Measurements from ENCODE around the gene TMPRSS3. TPM values are rescaled to one million over a fixed set of nuclear protein-coding genes. Genes with fewer than 3 reads are reported as not detected.

The TMPRSS3 gene
- 10 to 100 TPM; 10.9 to 11.5 TPM for total RNA-seq

DNA sequence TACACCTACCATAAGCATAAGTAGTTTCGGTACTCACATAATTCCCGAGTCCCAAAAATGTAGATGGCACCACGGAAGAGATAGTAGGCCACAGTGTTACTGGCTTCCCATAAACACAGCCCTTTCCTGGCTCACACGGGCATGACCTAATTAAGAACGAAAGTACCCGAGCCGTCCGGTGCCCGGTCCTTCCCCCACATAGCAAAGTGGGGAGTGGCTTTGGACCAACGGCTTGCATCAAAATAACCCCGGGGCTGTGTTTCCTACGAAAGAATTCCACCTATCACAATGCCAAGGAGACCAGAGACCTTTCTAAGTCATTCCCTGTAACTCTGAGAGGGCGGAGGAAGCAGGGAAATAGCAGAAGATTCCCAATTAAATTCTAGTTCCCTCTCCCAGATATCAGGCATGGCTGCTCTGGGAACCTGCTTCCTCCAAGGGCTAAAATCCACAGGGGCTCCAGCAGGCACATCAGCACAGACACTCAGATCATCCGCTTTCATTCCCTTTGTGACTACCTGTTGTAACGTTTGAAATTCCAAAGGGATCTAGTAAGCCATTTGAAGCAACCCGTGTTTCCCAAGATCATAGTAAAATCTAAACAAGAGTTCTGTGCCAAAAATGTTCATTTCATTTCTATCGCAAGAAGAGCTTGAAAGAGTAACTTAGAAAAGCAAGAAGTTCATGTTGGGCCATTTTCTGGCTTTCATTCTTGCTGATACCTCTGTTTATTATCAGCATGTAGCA, at the start of gene TMPRSS3:
Gene TMPRSS3, minus strand, starts transcription at position 148 of the 747 bp plus-strand sequence. CDS start 635 bp downstream, outside the sequence.
- CTCF ChIA-PET, result no interaction called here
- DNase-seq, result no peak
- H3K27me3 Mint-ChIP-seq (ENCODE audit: low read depth), result no peaks in the 10 kb centered on the region
- peaks cover 2% of the 10 kb centered on the region for H3K36me3 Mint-ChIP-seq (ENCODE audit: low read depth)
- H3K4me3 Mint-ChIP-seq, result no peak within 1 kb of the TSS
- intact Hi-C loops (cut with micrococcal nuclease), result no loop called here
- H3K4me1 Mint-ChIP-seq (ENCODE audit: low read depth), result peaks cover 54% of the 10 kb centered on the region
- H3K27ac Mint-ChIP-seq, result no peak within 1 kb of the TSS
- H3K9me3 Mint-ChIP-seq, result no peaks in the 10 kb centered on the region

DNA sequence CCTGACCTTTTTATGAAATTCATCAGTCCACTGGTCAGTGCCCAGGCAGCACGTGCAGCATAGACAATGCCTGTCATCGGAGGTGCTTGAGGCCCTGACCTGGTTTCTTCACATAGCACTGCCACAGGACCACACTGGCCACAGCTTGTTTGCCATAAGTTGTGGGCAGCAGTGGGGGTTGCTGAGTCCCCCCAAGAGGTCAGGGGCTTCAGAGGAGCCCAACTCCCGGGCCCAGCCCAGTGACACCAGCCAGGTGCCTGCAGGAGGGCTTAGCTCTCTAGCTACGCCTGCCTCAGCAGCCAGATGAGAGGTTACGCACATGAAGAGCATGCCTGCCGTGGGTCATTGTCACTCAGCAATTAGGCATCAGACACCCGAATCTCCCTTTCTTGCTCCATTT, 49.5 kb upstream of the TMPRSS3 start:
- H3K36me3 Mint-ChIP-seq (ENCODE audit: low read depth), result peaks cover 15% of the 10 kb centered on the region
- no peaks in the 10 kb centered on the region for H3K27me3 Mint-ChIP-seq (ENCODE audit: low read depth)
- no peaks in the 10 kb centered on the region for H3K9me3 Mint-ChIP-seq
- H3K27ac Mint-ChIP-seq, result no peak overlapping the region
- CTCF ChIA-PET, result interaction anchor here (1.0 to 2.3 kb wide), 4 partner anchors 18 to 109 kb away, joined by 3 to 9 read pairs (median 4); no protein-coding TSS in a partner anchor
- intact Hi-C loops (cut with micrococcal nuclease), result no loop called here
- peaks cover 28% of the 10 kb centered on the region for H3K4me1 Mint-ChIP-seq (ENCODE audit: low read depth)
- DNase-seq, result no peak
- H3K4me3 Mint-ChIP-seq, result no peak overlapping the region

DNA sequence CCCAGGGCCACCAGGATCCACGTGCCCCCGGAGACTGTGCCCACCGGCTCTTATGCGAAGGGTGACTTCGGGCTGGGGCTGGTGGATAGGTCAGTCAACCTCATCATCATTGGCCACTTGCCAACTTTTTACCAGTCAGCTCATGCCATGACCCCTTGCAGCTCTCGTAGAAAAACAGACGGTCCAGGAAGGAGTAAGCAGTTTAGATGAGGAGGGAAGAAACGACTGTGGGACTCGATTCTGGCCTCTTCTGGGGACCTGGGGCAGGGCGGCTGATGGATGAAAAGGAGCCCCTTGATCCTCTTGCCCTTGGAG, 48.9 kb upstream of the TMPRSS3 start:
- CTCF ChIA-PET, result interaction anchor here (1.0 to 2.3 kb wide), 4 partner anchors 19 to 109 kb away, joined by 3 to 9 read pairs (median 5); no protein-coding TSS in a partner anchor
- Mint-ChIP-seq H3K36me3 (ENCODE audit: low read depth) (peaks cover 19% of the 10 kb centered on the region), H3K4me1 (ENCODE audit: low read depth) (peaks cover 28% of the 10 kb centered on the region), H3K4me3 (no peak overlapping the region), H3K9me3 (no peaks in the 10 kb centered on the region), H3K27me3 (ENCODE audit: low read depth) (no peaks in the 10 kb centered on the region), H3K27ac (no peak overlapping the region)
- no peak for DNase-seq
- intact Hi-C loops (cut with micrococcal nuclease), result no loop called here

DNA sequence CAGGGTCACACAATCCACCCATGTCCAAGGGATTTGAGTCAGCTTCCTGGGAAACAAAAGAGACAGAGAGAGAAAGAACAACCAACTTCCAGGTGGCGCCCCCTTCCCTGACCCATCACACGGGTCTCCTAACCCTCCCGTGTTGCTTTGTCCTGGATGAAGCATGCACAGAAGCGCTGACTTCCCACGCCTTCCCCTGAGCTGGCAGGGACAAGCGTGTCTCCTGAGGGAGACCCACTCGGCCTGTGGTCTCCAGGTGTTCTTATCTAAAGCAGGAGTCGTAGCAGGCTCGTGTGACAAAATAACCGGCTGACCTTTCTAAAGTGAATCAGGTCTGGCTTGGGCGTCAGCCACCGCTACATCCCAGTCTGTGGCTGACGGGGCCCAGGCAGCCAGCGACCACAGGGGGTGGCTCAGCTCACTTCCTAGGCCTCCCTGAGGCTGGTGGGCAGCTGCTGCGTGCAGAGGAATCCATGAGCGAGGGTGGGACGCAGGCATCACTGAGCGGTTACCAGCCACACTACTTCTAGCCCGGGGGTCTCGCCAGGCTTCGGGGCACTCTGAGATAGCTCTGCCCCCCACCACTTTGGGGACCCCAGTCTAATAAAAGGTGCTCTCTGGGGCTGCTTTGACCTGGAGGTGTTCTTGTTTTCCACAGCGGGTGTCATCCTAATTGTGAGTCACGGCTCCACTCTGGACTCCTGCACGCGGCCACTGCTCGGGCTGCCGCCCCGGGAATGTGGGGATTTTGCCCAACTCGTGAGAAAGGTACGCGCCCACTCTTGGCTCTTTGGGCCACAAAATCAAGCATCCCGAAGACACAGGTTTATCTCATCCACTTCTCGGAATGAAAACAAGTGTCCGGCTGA, 48.3 kb upstream of the TMPRSS3 start:
- DNase-seq, result no peak
- CTCF ChIA-PET, result interaction anchor here (1.0 to 1.2 kb wide), 2 partner anchors 19 to 106 kb away, joined by 3 to 4 read pairs; no protein-coding TSS in a partner anchor
- H3K4me1 Mint-ChIP-seq (ENCODE audit: low read depth), result peaks cover 32% of the 10 kb centered on the region
- intact Hi-C loops (cut with micrococcal nuclease), result no loop called here
- H3K9me3 Mint-ChIP-seq, result no peaks in the 10 kb centered on the region
- H3K4me3 Mint-ChIP-seq, result no peak overlapping the region
- peaks cover 25% of the 10 kb centered on the region for H3K36me3 Mint-ChIP-seq (ENCODE audit: low read depth)
- H3K27ac Mint-ChIP-seq, result no peak overlapping the region
- H3K27me3 Mint-ChIP-seq (ENCODE audit: low read depth), result no peaks in the 10 kb centered on the region

GRCh38 chr21:42443181-42443785, 47.4 kb upstream of the TMPRSS3 start:
- intact Hi-C loops (cut with micrococcal nuclease), result no loop called here
- Mint-ChIP-seq H3K27me3 (ENCODE audit: low read depth) (no peaks in the 10 kb centered on the region), H3K9me3 (no peaks in the 10 kb centered on the region), H3K27ac (no peak overlapping the region), H3K4me1 (ENCODE audit: low read depth) (peaks cover 36% of the 10 kb centered on the region), H3K4me3 (no peak overlapping the region), H3K36me3 (ENCODE audit: low read depth) (peaks cover 32% of the 10 kb centered on the region)
- CTCF ChIA-PET, result no interaction called here
- no peak for DNase-seq

- Mint-ChIP-seq H3K27me3 (ENCODE audit: low read depth) (no peaks in the 10 kb centered on the region), H3K27ac (no peak overlapping the region), H3K4me3 (no peak overlapping the region), H3K36me3 (ENCODE audit: low read depth) (peaks cover 35% of the 10 kb centered on the region), H3K9me3 (no peaks in the 10 kb centered on the region), H3K4me1 (ENCODE audit: low read depth) (peaks cover 36% of the 10 kb centered on the region)
- DNase-seq, result no peak
- CTCF ChIA-PET, result interaction anchor here (0.7 to 2.1 kb wide), 5 partner anchors 9 to 296 kb away, joined by 3 to 5 read pairs (median 5); no protein-coding TSS in a partner anchor
- intact Hi-C loops (cut with micrococcal nuclease), result no loop called here
These were observed 46.1 kb upstream of the TMPRSS3 start for GRCh38 chr21:42441963-42442362.

- peaks cover 41% of the 10 kb centered on the region for H3K36me3 Mint-ChIP-seq (ENCODE audit: low read depth)
- peaks cover 31% of the 10 kb centered on the region for H3K4me1 Mint-ChIP-seq (ENCODE audit: low read depth)
- H3K27me3 Mint-ChIP-seq (ENCODE audit: low read depth), result no peaks in the 10 kb centered on the region
- peak overlapping the region; percentile 46 for H3K27ac Mint-ChIP-seq
- no peak for DNase-seq
- no peak overlapping the region for H3K4me3 Mint-ChIP-seq
- H3K9me3 Mint-ChIP-seq, result no peaks in the 10 kb centered on the region
- CTCF ChIA-PET, result interaction anchor here (1.9 kb wide), 1 partner anchor 59 kb away, joined by 9 read pairs; no protein-coding TSS in a partner anchor
- intact Hi-C loops (cut with micrococcal nuclease), result no loop called here
These were observed 44.4 kb upstream of the TMPRSS3 start for GRCh38 chr21:42440187-42440792.

DNA sequence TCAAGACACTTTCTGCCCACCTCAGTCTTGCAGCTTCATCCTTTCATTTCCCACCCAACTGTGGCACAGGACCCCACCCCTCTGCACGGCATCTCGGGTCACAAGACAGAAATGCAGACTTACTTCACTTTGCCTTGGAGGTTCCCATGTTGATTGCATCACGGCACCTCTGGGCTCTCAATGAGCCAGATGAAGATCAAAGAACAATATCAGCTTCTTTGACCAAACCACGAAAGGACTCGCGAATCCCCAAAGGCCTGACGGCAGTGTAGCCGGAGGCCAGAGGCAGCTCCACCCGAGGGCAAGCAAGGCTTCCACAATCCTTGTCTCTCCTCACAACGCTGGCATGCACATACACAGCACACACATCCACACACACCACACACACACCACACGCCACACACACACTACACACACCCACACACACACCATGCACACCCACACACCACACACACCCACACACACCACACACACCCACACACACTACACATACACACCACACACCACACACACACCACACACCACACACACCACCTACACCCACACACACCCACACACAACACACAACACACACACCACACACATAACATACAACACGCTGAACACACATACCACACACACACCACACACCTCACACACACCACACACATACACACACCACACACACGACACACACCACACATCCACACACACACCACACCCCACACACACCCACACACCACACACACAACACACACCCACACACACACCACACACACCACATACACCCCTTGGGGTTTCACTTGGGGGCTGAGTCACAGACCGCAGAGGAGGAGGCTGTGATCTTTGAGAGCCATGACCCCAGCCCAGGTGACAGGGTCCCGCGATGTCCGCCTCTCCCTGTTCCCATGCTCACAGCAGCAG, 43.7 kb upstream of the TMPRSS3 start:
- H3K4me1 Mint-ChIP-seq (ENCODE audit: low read depth), result peaks cover 38% of the 10 kb centered on the region
- DNase-seq, result peak; percentile 24
- CTCF ChIA-PET, result interaction anchor here (1.9 kb wide), 1 partner anchor 58 kb away, joined by 9 read pairs; no protein-coding TSS in a partner anchor

DNA sequence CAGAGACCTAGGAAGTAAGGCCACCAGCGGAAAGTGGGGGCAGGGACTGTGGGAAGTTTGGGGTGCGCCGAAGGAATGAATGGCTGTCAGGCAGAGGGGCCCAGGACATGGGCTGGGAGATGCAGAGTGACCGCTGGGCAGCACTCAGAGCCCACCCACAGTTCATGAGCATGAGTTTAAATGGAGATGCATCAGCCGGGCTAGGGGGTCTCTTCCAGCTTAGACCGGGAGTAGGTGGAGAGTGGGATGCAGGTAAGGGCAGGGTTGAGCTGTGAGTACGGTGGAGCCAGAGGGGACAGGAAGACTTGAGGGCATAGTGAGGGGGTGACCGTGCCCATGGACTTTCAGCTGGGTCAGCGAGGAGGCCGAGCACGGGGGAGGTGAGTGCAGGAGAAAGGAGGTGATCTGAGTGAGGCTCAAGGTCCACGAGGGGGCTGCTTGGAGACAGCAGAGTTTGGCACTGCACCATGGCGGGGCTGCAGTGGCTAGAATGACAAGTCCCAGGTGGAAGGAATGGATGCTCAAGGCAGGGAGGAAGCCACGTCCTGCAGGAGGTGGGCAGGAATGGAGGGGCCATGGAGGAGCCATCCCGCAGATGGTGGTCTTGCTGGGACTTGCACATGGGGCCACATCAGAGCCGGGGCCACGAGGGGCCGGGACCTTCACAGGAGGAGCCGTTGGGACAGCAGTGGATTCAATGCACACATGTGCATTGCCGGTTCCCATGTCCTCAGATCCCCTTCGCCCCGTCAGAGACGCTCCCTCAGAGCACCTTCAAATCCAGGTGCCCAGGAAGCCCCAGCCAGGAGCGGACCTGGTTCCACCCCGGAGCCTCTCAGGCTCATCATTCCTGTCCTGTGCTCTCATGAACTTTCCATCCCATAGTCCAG, 42.7 kb upstream of the TMPRSS3 start:
- H3K4me3 Mint-ChIP-seq, result no peak overlapping the region
- H3K27me3 Mint-ChIP-seq (ENCODE audit: low read depth), result no peaks in the 10 kb centered on the region
- H3K27ac Mint-ChIP-seq, result no peak overlapping the region
- peaks cover 48% of the 10 kb centered on the region for H3K4me1 Mint-ChIP-seq (ENCODE audit: low read depth)
- H3K9me3 Mint-ChIP-seq, result no peaks in the 10 kb centered on the region
- intact Hi-C loops (cut with micrococcal nuclease), result no loop called here
- CTCF ChIA-PET, result interaction anchor here (1.9 kb wide), 1 partner anchor 57 kb away, joined by 9 read pairs; no protein-coding TSS in a partner anchor
- no peak for DNase-seq
- H3K36me3 Mint-ChIP-seq (ENCODE audit: low read depth), result peaks cover 48% of the 10 kb centered on the region

More for the DNA sequence above, 43.7 kb upstream of the TMPRSS3 start:
- Mint-ChIP-seq H3K4me3 (no peak overlapping the region), H3K36me3 (ENCODE audit: low read depth) (peaks cover 47% of the 10 kb centered on the region), H3K27ac (peak overlapping the region; percentile 46), H3K27me3 (ENCODE audit: low read depth) (no peaks in the 10 kb centered on the region), H3K9me3 (no peaks in the 10 kb centered on the region)
- intact Hi-C loops (cut with micrococcal nuclease), result no loop called here

DNA sequence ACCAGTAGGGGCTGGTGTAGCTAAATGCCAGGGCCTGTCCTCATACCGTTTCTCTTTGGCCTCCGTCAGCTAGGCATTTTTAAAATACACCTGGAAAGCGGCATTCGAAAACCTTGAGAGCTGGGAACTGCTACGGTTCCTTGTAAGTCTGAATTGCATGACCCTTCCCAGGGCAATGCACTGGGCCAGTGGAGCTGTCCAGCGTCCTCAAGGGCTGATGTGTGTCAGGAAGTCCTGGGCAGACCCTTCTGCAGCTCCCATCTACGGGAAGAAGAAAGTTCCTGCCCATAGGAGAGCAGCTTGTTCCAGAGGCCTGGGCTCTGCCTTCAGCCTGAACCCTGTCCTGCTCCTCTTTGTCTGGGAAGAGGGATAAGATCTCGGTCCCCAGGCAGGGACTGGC, 41.9 kb upstream of the TMPRSS3 start:
- no peak overlapping the region for H3K4me3 Mint-ChIP-seq
- H3K9me3 Mint-ChIP-seq, result no peaks in the 10 kb centered on the region
- intact Hi-C loops (cut with micrococcal nuclease), result no loop called here
- no peak overlapping the region for H3K27ac Mint-ChIP-seq
- H3K36me3 Mint-ChIP-seq (ENCODE audit: low read depth), result peaks cover 53% of the 10 kb centered on the region
- peaks cover 50% of the 10 kb centered on the region for H3K4me1 Mint-ChIP-seq (ENCODE audit: low read depth)
- no peak for DNase-seq
- CTCF ChIA-PET, result no interaction called here
- H3K27me3 Mint-ChIP-seq (ENCODE audit: low read depth), result no peaks in the 10 kb centered on the region
